ENCODE measurements around the gene IL20RA. TPM values are rescaled to one million over a fixed set of nuclear protein-coding genes. Genes with fewer than 3 reads are reported as not detected.
"Not testable (repeated sequence)": the region's sequence is repeated elsewhere in the genome, so short reads cannot be mapped to it uniquely, and the experiment has no call there.

Gene IL20RA
- total RNA-seq, 1 experiment from 2014 or later = 0.14 TPM

- no peak for DNase-seq (ENCODE audit: low spot score)
Observed at GRCh38 chr6:136975089-136975715, 69.6 kb downstream of the IL20RA start.

DNA sequence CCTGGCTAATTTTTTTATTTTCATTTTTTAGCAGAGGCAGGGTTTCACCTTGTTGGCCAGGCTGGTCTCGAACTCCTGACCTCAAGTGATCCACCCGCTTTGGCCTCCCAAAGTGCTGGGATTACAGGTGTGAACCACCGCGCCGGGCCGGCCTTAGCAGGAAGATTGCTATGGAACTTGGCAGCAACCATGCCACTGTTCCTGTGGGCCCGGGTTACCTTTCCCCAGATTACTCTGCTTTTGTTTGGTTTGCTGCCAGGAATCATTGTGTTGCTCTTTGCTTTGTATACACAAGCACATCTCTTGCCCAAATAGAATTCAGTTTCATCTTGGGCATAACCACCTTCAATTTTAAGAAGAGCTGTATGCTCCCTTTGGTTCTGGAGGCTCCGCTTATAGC is 71.0 kb downstream of the IL20RA start:
- not testable (repeated sequence) for DNase-seq (ENCODE audit: low spot score)

GRCh38 chr6:136971609-136972008 is 73.2 kb downstream of the IL20RA start:
- no peak for DNase-seq (ENCODE audit: low spot score)

- no peak for DNase-seq (ENCODE audit: low spot score)
Observed at GRCh38 chr6:136969930-136970329, 74.8 kb downstream of the IL20RA start.

GRCh38 chr6:136969433-136969832 is 75.3 kb downstream of the IL20RA start:
- no peak for DNase-seq (ENCODE audit: low spot score)

GRCh38 chr6:136968837-136969236 is 75.9 kb downstream of the IL20RA start:
- DNase-seq (ENCODE audit: low spot score) = no peak

DNA sequence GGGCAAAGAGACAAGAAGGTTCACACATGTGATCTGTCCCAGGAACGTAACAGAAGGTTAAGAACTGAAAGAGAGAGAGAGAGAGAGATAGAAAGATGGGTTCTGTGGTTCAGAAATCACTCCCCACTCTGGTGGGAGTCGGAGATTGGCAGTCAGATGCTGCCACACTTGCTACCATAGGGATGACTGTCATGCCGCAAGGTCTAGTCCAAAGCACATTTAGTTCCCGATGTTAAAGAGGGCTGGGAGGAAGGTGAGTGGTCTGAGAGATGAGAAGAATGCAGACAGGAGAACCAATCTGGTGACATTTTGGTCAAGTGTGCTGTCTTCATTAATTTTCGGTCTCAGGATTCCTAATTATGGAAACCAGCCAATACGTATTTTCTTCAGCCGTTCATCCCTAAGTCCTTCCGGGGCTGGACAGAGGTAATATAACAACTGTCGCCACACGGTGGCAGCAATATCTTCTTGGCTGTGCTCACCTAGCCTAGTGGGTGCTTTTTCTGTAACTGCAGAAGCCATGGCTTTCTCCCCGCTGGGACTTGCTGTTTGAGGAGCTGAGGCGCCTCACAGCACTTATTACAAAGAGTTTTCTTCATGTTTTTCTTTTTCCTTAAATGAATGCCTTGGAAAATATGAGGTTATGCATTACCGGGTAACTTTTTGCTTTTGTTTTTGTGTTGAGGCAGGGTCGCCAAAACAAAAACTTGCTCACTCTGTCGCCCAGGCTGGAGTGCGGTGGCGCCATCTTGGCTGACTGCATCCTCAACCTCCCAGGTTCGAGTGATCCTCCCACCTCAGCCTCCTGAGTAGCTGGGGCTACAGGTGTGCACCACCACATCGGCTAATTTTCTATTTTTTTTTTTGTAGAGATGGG is 76.7 kb downstream of the IL20RA start:
- DNase-seq (ENCODE audit: low spot score) = peak; percentile 57

GRCh38 chr6:136964398-136964797 is 80.4 kb downstream of the IL20RA start:
- no peak for DNase-seq (ENCODE audit: low spot score)

GRCh38 chr6:136963259-136963658 is 81.5 kb downstream of the IL20RA start:
- no peak for DNase-seq (ENCODE audit: low spot score)

DNA sequence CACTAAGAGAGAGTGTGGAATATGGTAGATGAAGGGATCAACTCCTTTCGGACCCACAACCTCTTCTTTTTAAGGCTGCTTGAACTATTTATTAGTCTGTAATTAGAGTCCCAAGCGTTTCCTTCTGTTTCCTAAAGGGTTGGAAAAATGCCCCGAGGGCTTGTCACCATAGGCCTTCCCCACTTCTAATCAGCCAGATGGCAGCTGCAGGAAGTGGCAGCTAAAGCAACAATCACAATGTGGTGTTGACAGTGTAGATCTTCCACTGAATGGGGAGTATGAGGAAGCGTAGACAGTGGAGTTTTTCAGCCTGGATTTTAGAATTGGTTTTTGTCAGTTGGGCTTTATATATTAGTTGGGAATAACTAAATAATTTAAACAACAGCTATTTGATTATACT is 82.1 kb downstream of the IL20RA start:
- DNase-seq (ENCODE audit: low spot score) = no peak

DNA sequence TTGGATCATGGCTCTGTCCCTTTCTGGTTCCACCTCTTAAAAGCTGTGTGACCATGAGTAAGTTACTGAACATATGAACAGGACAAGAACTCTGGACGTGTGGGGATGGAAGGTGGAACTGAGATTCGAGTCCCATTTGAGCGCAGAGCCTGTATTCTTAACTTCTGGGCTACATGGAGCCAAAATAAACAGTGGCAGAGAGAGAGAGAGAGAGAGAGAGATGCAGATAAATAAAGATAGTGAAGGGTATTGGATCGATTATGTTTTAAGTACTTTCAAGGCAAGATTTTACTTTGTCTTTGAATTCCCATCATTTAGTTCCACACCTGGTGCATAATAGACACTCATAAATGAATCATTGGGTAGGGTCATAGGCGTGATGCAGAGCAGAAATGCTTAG is 82.9 kb downstream of the IL20RA start:
- no peak for DNase-seq (ENCODE audit: low spot score)

DNA sequence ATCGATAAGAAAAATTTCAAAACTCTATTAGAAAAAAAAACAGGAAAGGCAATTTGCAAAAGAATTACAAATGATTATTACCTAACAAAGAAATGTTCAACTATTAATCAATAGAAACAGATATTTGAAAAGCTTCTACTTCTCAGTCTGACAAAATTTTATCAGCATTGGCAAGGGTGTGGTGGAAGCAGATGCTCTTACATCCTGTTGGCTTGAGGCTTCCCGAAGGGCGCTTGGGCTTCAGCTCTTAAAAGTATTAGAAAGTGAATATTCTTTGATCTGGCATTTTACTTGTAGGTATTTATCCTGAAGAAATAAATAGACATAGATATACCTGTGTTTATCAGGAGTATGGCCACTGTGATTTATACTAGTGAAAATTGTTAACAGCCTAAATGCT is 84.0 kb downstream of the IL20RA start:
- DNase-seq (ENCODE audit: low spot score) = no peak

GRCh38 chr6:136959935-136960334 is 84.8 kb downstream of the IL20RA start:
- DNase-seq (ENCODE audit: low spot score) = not testable (repeated sequence)

- no peak for DNase-seq (ENCODE audit: low spot score)
Observed at GRCh38 chr6:136959471-136959891, 85.3 kb downstream of the IL20RA start.

DNA sequence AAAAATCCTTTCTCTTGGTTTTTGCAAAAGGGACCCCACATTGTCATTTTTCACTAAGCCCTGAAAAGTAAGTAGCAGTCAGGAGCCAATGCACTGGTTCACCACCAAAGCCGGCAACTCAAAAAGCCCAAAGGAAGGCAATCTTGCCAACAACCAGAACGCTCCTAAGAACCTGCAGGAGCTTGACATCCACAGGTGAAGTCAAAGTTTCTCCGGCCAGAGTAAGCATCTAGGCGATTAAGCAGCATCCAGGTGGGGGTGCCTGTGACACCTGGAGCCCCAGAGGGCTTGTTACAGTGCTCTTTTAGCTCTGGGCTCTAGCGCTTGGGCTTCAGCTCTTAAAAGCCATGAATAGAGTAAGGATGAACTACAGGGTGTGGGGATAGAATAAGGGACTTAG is 86.6 kb downstream of the IL20RA start:
- no peak for DNase-seq (ENCODE audit: low spot score)

DNA sequence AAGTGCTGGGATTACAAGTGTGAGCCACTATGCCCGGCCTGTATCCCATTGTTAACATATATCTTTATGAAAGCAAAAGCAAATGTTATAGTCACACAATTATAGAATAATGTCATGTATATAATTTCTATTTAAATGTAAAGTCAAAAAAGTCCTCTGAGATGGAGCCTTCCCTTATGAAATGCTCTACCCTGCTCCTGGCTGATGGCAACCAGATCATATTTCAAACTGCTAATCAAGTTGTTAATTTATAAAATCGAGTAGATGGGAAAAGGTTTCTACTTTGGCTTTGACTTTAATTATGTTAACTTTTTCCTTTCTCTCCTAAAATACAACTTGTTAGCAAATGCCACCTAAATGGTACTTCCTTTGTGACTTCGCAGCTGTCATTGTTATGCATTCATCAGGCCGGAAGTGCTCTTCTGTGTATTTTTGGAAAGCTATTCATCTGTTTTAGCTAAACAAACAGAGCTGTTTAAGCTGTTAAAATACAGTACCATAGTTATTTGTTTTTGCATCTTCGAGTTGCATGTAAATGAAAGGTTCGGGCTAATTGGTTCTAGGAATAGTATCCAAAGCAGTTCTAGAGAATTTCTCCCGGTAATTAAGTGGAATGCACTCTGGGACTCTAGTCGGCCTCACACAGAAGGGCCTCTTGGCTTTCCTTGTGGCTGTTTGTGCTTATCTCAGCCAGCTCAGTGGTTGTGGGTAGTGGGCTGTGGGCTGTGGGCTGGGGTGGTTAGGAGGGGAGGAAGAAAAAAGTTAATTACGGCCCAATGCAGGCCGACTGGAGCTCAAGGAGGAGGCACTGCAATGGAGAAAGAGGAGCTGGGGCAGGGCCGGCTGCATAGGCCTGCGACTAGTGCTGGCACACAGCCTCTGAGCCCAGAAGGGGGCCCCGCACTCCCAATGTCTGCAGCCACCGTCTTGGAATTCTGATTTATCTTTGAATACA is 87.9 kb downstream of the IL20RA start:
- no peak for DNase-seq (ENCODE audit: low spot score)

- DNase-seq (ENCODE audit: low spot score) = no peak
Observed at GRCh38 chr6:136955123-136955522, 89.6 kb downstream of the IL20RA start.

- DNase-seq (ENCODE audit: low spot score) = no peak
Observed at GRCh38 chr6:136952714-136953260, 92.0 kb downstream of the IL20RA start.

DNA sequence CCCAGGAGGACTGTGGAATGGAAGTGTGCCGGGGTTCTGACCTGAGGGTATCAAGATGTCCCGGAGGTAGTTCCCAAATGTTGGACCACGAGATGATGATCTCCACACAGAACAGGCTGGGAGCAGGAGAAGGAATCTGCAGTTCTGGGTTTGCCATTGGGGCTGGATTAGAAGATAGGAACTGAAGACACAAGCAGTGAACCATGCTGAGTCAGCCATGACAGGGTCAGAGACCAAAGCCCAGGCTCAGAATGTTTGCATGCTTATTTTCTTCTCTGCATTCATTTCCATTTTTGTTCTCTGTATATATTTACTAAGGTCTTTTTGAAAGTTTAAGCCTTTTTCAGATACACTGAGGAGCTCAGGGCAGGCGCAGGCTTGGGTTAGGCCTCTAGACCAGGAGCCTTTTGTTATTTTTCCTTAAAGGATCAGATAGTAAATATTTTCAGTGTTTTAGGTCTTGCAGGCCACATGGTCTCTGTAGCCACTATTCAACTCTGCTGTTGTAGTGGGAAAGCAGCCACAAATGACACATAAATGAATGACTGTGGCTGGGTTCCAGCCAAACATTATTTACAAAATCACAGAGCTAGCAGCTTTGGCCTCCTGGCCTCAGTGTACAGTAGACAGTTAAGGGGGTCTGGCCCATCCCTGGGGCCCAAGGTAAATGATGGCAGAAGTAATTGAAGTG is 94.2 kb downstream of the IL20RA start:
- DNase-seq (ENCODE audit: low spot score) = no peak

Data from H4 (cell line).